ENCODE measurements around the gene MLH1. TPM values are rescaled to one million over a fixed set of nuclear protein-coding genes. Genes with fewer than 3 reads are reported as not detected.

Gene MLH1
- total and polyA plus RNA-seq, 2 of the 8 experiments (the other 6 are each of a cell fraction or from before 2014, with no cell fraction given) = 36.4 to 47.3 TPM

DNA sequence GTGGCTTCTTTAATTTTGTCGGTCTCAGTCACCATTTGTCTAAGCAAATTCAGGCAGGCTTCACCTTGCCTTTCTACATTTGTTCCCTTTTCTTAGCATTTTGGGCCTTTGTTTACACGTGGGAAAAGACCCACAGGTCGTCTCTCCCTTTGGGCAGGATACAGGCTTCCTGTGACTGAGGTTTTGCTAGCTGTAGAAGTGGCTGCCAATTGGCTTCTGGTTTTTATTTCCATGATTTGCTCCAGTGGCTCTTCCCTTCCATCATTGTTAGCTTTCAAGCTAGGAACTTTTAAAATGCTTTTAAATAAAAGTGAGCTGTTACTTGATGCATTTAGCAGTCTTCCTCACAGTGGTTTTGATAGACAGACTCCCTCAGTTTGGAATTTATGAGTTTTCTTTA is 37.3 kb downstream of the MLH1 start:
- POLR2A ChIA-PET (ENCODE audit: partially characterized antibody) = no interaction called here
- CTCF ChIA-PET (ENCODE audit: partially characterized antibody) = interaction anchor here (0.8 kb wide), 1 partner anchor 180 kb away, joined by 3 read pairs; no protein-coding TSS in a partner anchor
- H2BK12ac ChIP-seq (ENCODE audit: low read depth, low read length) = no peak overlapping the region

More for the DNA sequence above, 37.3 kb downstream of the MLH1 start:
- no peak overlapping the region for H4K8ac ChIP-seq (ENCODE audit: extremely low read depth, insufficient read depth, low read length)
- WGBS, 2 experiments (ENCODE audit: extremely low coverage in 1 of 2, insufficient coverage in 1 of 2, insufficient read length in 1 of 2, insufficient replicate concordance in 2 of 2, low coverage in 1 of 2, low lambda C conversion rate in 2 of 2, missing lambda C conversion rate in 1 of 2) = 83% methylated on average over 3 of the region's 3 CpGs; no CpG with 5 or more reads in 1 of the 2 experiments
- no peak for TF ChIP-seq CREB1 (IDR thresholded peaks at IDR 0.05)
- peaks cover 14 to 66% (median 39%) of the 10 kb centered on the region in 4 experiments; a peak in 7 of 8 replicates for H3K36me3 ChIP-seq (ENCODE audit: control insufficient read depth in 2 of 4, insufficient read depth in 4 of 4, low read length in 3 of 4)
- no peaks in the 10 kb centered on the region for H3K4me1 ChIP-seq (replicated peaks in 1 of 4; ENCODE audit: control insufficient read depth in 3 of 4, insufficient read depth in 4 of 4, low read length in 3 of 4)
- no peak overlapping the region for H3K4me3 ChIP-seq (ENCODE audit: extremely low read depth in 1 of 4, insufficient read depth in 2 of 4, low read depth in 3 of 4, low read length in 4 of 4)
- H2AFZ ChIP-seq (ENCODE audit: low read length) = no peak overlapping the region
- H2BK5ac ChIP-seq (ENCODE audit: low read depth, low read length) = no peak overlapping the region
- H3K79me2 ChIP-seq (ENCODE audit: control insufficient read depth in 1 of 2, insufficient read depth in 2 of 2, low read length in 2 of 2) = no peaks in the 10 kb centered on the region
- no peak overlapping the region for H2BK120ac ChIP-seq (replicated peaks; ENCODE audit: low read depth, low read length)
- H3K79me1 ChIP-seq (ENCODE audit: low read depth, low read length) = peaks cover 6% of the 10 kb centered on the region; the same call in 1 of the 2 replicates
- no peak overlapping the region for H3K14ac ChIP-seq (ENCODE audit: insufficient read length)
- H3K4me2 ChIP-seq (ENCODE audit: insufficient read depth in 1 of 2, low read depth in 2 of 2, low read length in 2 of 2) = no peak overlapping the region
- H2BK20ac ChIP-seq (ENCODE audit: low read length) = no peak overlapping the region
- no peaks in the 10 kb centered on the region for H3K9me3 ChIP-seq (ENCODE audit: insufficient read depth in 2 of 2, low read depth in 1 of 2, low read length in 1 of 2)
- H3K4ac ChIP-seq (replicated peaks; ENCODE audit: insufficient read length, low read depth, low read length) = no peak overlapping the region
- no peaks in the 10 kb centered on the region for H4K20me1 ChIP-seq (replicated peaks in 1 of 2; ENCODE audit: control insufficient read depth in 1 of 2, insufficient read depth in 2 of 2, low read length in 2 of 2)
- no peak overlapping the region for H3K23ac ChIP-seq (ENCODE audit: insufficient read length)
- H3K9ac ChIP-seq (replicated peaks in 1 of 4; ENCODE audit: extremely low read depth in 1 of 4, low read depth in 3 of 4, low read length in 3 of 4) = no peak overlapping the region
- H3K18ac ChIP-seq (ENCODE audit: extremely low read depth, low read length) = no peak overlapping the region
- no peak overlapping the region for H2AK5ac ChIP-seq (ENCODE audit: low read depth, low read length)
- no peak for DNase-seq (ENCODE audit: low read depth in 1 of 2, low spot score in 2 of 2)
- H3K27me3 ChIP-seq (replicated peaks in 1 of 4; ENCODE audit: control insufficient read depth in 3 of 4, extremely low read depth in 1 of 4, insufficient read depth in 3 of 4, low read length in 3 of 4) = no peaks in the 10 kb centered on the region
- H3K23me2 ChIP-seq (ENCODE audit: low read depth, low read length) = no peaks in the 10 kb centered on the region
- H4K91ac ChIP-seq (replicated peaks; ENCODE audit: insufficient read length, low read length) = no peak overlapping the region
- no peak overlapping the region for H2BK15ac ChIP-seq (ENCODE audit: low read length)
- no peak overlapping the region for H4K5ac ChIP-seq (ENCODE audit: insufficient read length, low read depth, low read length)
- FAIRE-seq = no peak
- H3K27ac ChIP-seq (ENCODE audit: low read depth, low read length) = no peak overlapping the region
- no peak overlapping the region for H3K56ac ChIP-seq (replicated peaks; ENCODE audit: insufficient read length, low read depth, low read length)

Measured in H1 (cell line).